Breast epithelium (tissue), 4 donors: Measurements from ENCODE around the gene ATRNL1. TPM values are rescaled to one million over a fixed set of nuclear protein-coding genes. Genes with fewer than 3 reads are reported as not detected.

ENCODE experiments used
- DNase-seq, 2 donors: peaks; one replicate each; pipeline ENCODE4 v3.0.0-alpha.2; 2019; ENCODE audit warnings: low spot score in 2 of 2
- H3K27ac ChIP-seq, 2 donors: fragments of 200-600 bp; sonication (generic) in 1 of 2; one replicate each; pipeline ENCODE4 v1.5.1; 2016 to 2019; ENCODE audit warnings: mild to moderate bottlenecking in 1 of 2
- H3K27me3 ChIP-seq, 2 donors: fragments of 200-600 bp; sonication (generic) in 1 of 2; one replicate each; pipeline versions ENCODE4 v1.5.1 to v1.6.0; 2017 to 2019; ENCODE audit warnings: control low read depth in 1 of 2, mild to moderate bottlenecking in 1 of 2
- H3K36me3 ChIP-seq: fragments of 200-600 bp; one replicate; pipeline ENCODE4 v1.5.1; 2019
- H3K4me1 ChIP-seq, 2 donors: fragments of 200-600 bp; sonication (generic); one replicate each; pipeline ENCODE4 v1.5.1; 2016 to 2019; ENCODE audit warnings: control low read depth in 1 of 2
- H3K4me3 ChIP-seq, 3 donors: fragments of 200-600 bp; sonication (generic); 1 replicate in 2 of 3; 2 replicates in 1 of 3; pipeline ENCODE4 v1.5.1; 2016 to 2019; ENCODE audit warnings: mild to moderate bottlenecking in 3 of 3, moderate library complexity in 2 of 3
- H3K9me3 ChIP-seq, 2 donors: fragments of 200-600 bp; sonication (generic) in 1 of 2; one replicate each; pipeline ENCODE4 v1.5.1; 2016 to 2019; ENCODE audit warnings: control low read depth in 1 of 2
- CTCF ChIP-seq, 3 donors: fragments of 450-650 bp; IDR thresholded peaks; one replicate each; pipeline ENCODE4 v1.5.1; 2016 to 2017; ENCODE audit warnings: antibody characterized with exemption in 3 of 3, mild to moderate bottlenecking in 3 of 3, moderate library complexity in 3 of 3
- POLR2A ChIP-seq: fragments of 450-650 bp; IDR thresholded peaks from one replicate; pipeline ENCODE4 v1.6.1; 2016; ENCODE audit warnings: antibody characterized with exemption, mild to moderate bottlenecking, moderate library complexity
- POLR2AphosphoS5 ChIP-seq, 3 donors: sonication (generic); formaldehyde crosslinking; IDR thresholded peaks; one replicate each; pipeline ENCODE4 v1.6.1; 2017; ENCODE audit warnings: antibody characterized with exemption in 3 of 3
- intact Hi-C: fragments of 100-400 bp; cut with DNase I; formaldehyde crosslinking; loops from one replicate; pipeline ENCODE4 v1.15.1; 2023; ENCODE audit warnings: low total_unique reads
- total RNA-seq, 3 donors: library from RNA; depleted of rRNA; stranded (reverse); fragments of >200 nt; gene quantifications; one replicate each; pipeline ENCODE4 v1.1.0, GENCODE V29; 2016

ATRNL1 gene
- total RNA-seq, 3 donors from 2014 or later: 0.16 to 11.4 (median 2.9) TPM

- Histone ChIP-seq H3K4me3 (no peak overlapping the region), H3K27ac (no peak overlapping the region), H3K4me1 (no peaks in the 10 kb centered on the region), H3K27me3 (no peaks in the 10 kb centered on the region), H3K9me3 (no peaks in the 10 kb centered on the region), H3K36me3 (no peaks in the 10 kb centered on the region)
- intact Hi-C loops: no loop called here
- no peak for TF ChIP-seq CTCF (IDR thresholded peaks at IDR 0.05)
- TF ChIP-seq POLR2A: no peak
- TF ChIP-seq POLR2AphosphoS5 (IDR thresholded peaks at IDR 0.05): no peak
- no peak for DNase-seq
Observed at GRCh38 chr10:115968236-115968635, 875.1 kb downstream of the ATRNL1 start.

DNA sequence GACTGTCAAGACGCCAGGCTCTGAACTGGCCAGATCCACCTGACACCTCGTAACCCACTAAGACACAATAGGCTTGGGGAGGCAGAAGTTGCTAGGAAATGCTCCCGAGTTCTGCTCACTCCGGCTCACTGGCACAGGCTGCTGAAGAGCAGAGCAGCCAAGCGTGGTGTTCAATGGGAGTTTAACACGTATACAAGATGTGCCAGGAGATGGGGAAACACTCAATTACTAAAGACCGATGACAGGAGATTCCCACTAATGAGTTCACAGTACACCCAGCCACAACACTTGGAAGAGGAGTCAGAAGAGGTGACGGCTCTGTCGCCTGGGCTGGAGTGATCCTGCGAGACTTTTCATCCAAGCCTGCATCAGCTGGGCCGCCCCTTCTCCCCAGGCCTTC is 876.4 kb downstream of the ATRNL1 start:
- intact Hi-C loops: no loop called here

DNA sequence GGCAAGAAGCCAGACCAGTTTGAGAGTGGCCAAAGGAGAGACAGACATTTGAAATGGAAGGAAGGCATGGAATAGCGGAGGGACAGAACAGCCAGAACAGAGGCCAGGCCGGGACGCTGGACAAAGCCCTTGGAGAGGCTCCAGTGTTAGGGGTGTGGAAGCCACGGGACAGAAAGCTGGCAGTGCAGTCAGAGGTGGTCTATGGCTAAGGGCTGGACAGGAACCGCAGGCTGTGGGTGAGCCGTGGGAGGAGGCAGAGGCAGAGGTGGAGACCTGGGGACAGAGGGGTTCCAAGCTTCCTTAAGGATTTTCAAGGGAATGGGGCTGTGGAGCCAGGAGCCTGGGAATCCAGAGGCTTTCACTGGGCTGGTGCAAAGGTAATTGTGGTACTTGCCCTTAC is 878.8 kb downstream of the ATRNL1 start:
- Histone ChIP-seq H3K4me1 (no peaks in the 10 kb centered on the region), H3K36me3 (no peaks in the 10 kb centered on the region), H3K9me3 (no peaks in the 10 kb centered on the region), H3K27me3 (no peaks in the 10 kb centered on the region), H3K4me3 (no peak overlapping the region), H3K27ac (no peak overlapping the region)
- no peak for DNase-seq
- TF ChIP-seq POLR2A (no peak), POLR2AphosphoS5 (IDR thresholded peaks at IDR 0.05) (no peak), CTCF (IDR thresholded peaks at IDR 0.05) (no peak)
- intact Hi-C loops: no loop called here

More for the DNA sequence above, 876.4 kb downstream of the ATRNL1 start:
- TF ChIP-seq POLR2A (no peak), CTCF (IDR thresholded peaks at IDR 0.05) (no peak), POLR2AphosphoS5 (IDR thresholded peaks at IDR 0.05) (no peak)
- H3K27ac ChIP-seq: no peak overlapping the region
- no peaks in the 10 kb centered on the region for H3K9me3 ChIP-seq
- H3K4me3 ChIP-seq: no peak overlapping the region
- H3K4me1 ChIP-seq: no peaks in the 10 kb centered on the region
- H3K27me3 ChIP-seq: no peaks in the 10 kb centered on the region
- DNase-seq: no peak
- no peaks in the 10 kb centered on the region for H3K36me3 ChIP-seq

GRCh38 chr10:115972426-115972825 is 879.3 kb downstream of the ATRNL1 start:
- Histone ChIP-seq H3K4me3 (no peak overlapping the region), H3K27ac (no peak overlapping the region), H3K36me3 (no peaks in the 10 kb centered on the region), H3K27me3 (no peaks in the 10 kb centered on the region), H3K9me3 (no peaks in the 10 kb centered on the region), H3K4me1 (no peaks in the 10 kb centered on the region)
- intact Hi-C loops: no loop called here
- no peak for DNase-seq
- TF ChIP-seq CTCF (IDR thresholded peaks at IDR 0.05): no peak
- no peak for TF ChIP-seq POLR2AphosphoS5 (IDR thresholded peaks at IDR 0.05)
- TF ChIP-seq POLR2A: no peak

GRCh38 chr10:115974351-115974750 is 881.2 kb downstream of the ATRNL1 start:
- DNase-seq: no peak
- Histone ChIP-seq H3K4me3 (no peak overlapping the region), H3K27me3 (no peaks in the 10 kb centered on the region), H3K36me3 (no peaks in the 10 kb centered on the region), H3K4me1 (no peaks in the 10 kb centered on the region), H3K27ac (no peak overlapping the region), H3K9me3 (no peaks in the 10 kb centered on the region)
- TF ChIP-seq POLR2A: no peak
- no peak for TF ChIP-seq CTCF (IDR thresholded peaks at IDR 0.05)
- no peak for TF ChIP-seq POLR2AphosphoS5 (IDR thresholded peaks at IDR 0.05)
- intact Hi-C loops: no loop called here
